GM12892 (cell line): ENCODE measurements around the gene SLC12A5.

ENCODE experiments used
- DNase-seq: peaks from one replicate; pipeline ENCODE4 v3.0.0; 2011; ENCODE audit not compliant: insufficient read length
- FAIRE-seq: peaks from 2 replicates; lab custom pipeline; 2011; peaks lifted over from hg19 to GRCh38; lab: Jason Lieb, UNC
- POLR2A ChIP-seq: IDR thresholded peaks from 2 replicates; pipeline ENCODE4 v1.6.1; 2011; ENCODE audit warnings: low read depth, low read length, control low read depth
- POLR2AphosphoS5 ChIP-seq: IDR thresholded peaks from 2 replicates; pipeline ENCODE4 v1.6.1; 2011; ENCODE audit warnings: low read depth, low read length, control low read depth
- TAF1 ChIP-seq: IDR thresholded peaks from 2 replicates; pipeline ENCODE4 v1.6.1; 2011; ENCODE audit warnings: low read depth, mild to moderate bottlenecking, control low read depth, low read length, borderline replicate concordance

SLC12A5 gene

GRCh38 chr20:45998337-45998736 is 30.7 kb upstream of the SLC12A5 start:
- DNase-seq (no peak), FAIRE-seq (no peak)
- TF ChIP-seq TAF1 (no peak), POLR2AphosphoS5 (no peak), POLR2A (no peak)

- FAIRE-seq, result peak; percentile 65
- TF ChIP-seq POLR2AphosphoS5, result no peak
- no peak for TF ChIP-seq TAF1
- no peak for TF ChIP-seq POLR2A
Measured at GRCh38 chr20:45998761-45999160, 30.3 kb upstream of the SLC12A5 start.

GRCh38 chr20:45999557-46000261 is 29.3 kb upstream of the SLC12A5 start:
- TF ChIP-seq POLR2AphosphoS5, result no peak
- no peak for TF ChIP-seq POLR2A
- no peak for TF ChIP-seq TAF1
- DNase-seq (no peak), FAIRE-seq (no peak)

More at GRCh38 chr20:45998761-45999160, 30.3 kb upstream of the SLC12A5 start:
- no peak for DNase-seq

- FAIRE-seq (no peak), DNase-seq (no peak)
- TF ChIP-seq TAF1 (no peak), POLR2A (no peak), POLR2AphosphoS5 (no peak)
Measured at GRCh38 chr20:46000262-46000996, 28.6 kb upstream of the SLC12A5 start.

GRCh38 chr20:46001498-46001897 is 27.5 kb upstream of the SLC12A5 start:
- DNase-seq, result no peak
- FAIRE-seq, result no peak
- TF ChIP-seq POLR2AphosphoS5 (no peak), TAF1 (no peak), POLR2A (no peak)

- no peak for FAIRE-seq
- no peak for DNase-seq
- no peak for TF ChIP-seq TAF1
- TF ChIP-seq POLR2AphosphoS5, result no peak
- no peak for TF ChIP-seq POLR2A
Measured at GRCh38 chr20:46002008-46002407, 27.0 kb upstream of the SLC12A5 start.

- TF ChIP-seq POLR2A (no peak), TAF1 (no peak), POLR2AphosphoS5 (no peak)
- FAIRE-seq (no peak), DNase-seq (no peak)
Measured at GRCh38 chr20:46004187-46004586, 24.8 kb upstream of the SLC12A5 start.

GRCh38 chr20:46004889-46005473 is 24.0 kb upstream of the SLC12A5 start:
- DNase-seq, result no peak
- TF ChIP-seq TAF1 (no peak), POLR2A (no peak), POLR2AphosphoS5 (no peak)
- peak; percentile 57 for FAIRE-seq

GRCh38 chr20:46006022-46006705 is 22.9 kb upstream of the SLC12A5 start:
- FAIRE-seq (no peak), DNase-seq (no peak)
- TF ChIP-seq POLR2A, result no peak
- no peak for TF ChIP-seq POLR2AphosphoS5
- no peak for TF ChIP-seq TAF1

- no peak for FAIRE-seq
- TF ChIP-seq TAF1 (no peak), POLR2A (no peak), POLR2AphosphoS5 (no peak)
- DNase-seq, result no peak
Measured at GRCh38 chr20:46006964-46007363, 22.1 kb upstream of the SLC12A5 start.

GRCh38 chr20:46007671-46008070 is 21.3 kb upstream of the SLC12A5 start:
- no peak for TF ChIP-seq TAF1
- no peak for TF ChIP-seq POLR2AphosphoS5
- no peak for TF ChIP-seq POLR2A
- DNase-seq (no peak), FAIRE-seq (peak; percentile 40)

GRCh38 chr20:46009816-46010215 is 19.2 kb upstream of the SLC12A5 start:
- no peak for TF ChIP-seq TAF1
- no peak for TF ChIP-seq POLR2AphosphoS5
- no peak for TF ChIP-seq POLR2A

More at GRCh38 chr20:46009816-46010215, 19.2 kb upstream of the SLC12A5 start:
- DNase-seq, result no peak
- FAIRE-seq, result no peak
